Iris pigment epithelial cell (primary cell): Measurements from ENCODE around the gene SLC4A2.

Experiments
- DNase-seq: peaks from one replicate; pipeline ENCODE4 v3.0.0-alpha.2; 2011; ENCODE audit warnings: low read depth

The SLC4A2 gene

GRCh38 chr7:151045967-151046366 lies 13.4 kb upstream of the SLC4A2 start:
- DNase-seq: no peak

- no peak for DNase-seq
These were observed 12.5 kb upstream of the SLC4A2 start for GRCh38 chr7:151046603-151047573.

GRCh38 chr7:151047976-151048815 lies 11.2 kb upstream of the SLC4A2 start, which contains the start of gene ASIC3:
TSS of gene ASIC3 (plus strand) at chr7:151048531. CDS start at chr7:151048886, 355 bp downstream.
- no peak for DNase-seq

- DNase-seq: no peak
These were observed 10.4 kb upstream of the SLC4A2 start for GRCh38 chr7:151048911-151049463.

- peak; percentile 79 for DNase-seq
These were observed 8.3 kb upstream of the SLC4A2 start for GRCh38 chr7:151051108-151051507.

- DNase-seq: no peak
These were observed 6.3 kb upstream of the SLC4A2 start for GRCh38 chr7:151053096-151053495.

GRCh38 chr7:151053751-151054150 lies 5.6 kb upstream of the SLC4A2 start:
- no peak for DNase-seq

- no peak for DNase-seq
These were observed 3.1 kb upstream of the SLC4A2 start for GRCh38 chr7:151056283-151056665.

GRCh38 chr7:151056666-151057505 lies 2.5 kb upstream of the SLC4A2 start:
- no peak for DNase-seq

GRCh38 chr7:151057506-151057988 lies 1.8 kb upstream of the SLC4A2 start, which contains the start of gene CDK5:
TSS of gene CDK5 (minus strand) at chr7:151057897. CDS start at chr7:151057848, 49 bp downstream.
- no peak for DNase-seq

GRCh38 chr7:151057989-151058780 lies 1.2 kb upstream of the SLC4A2 start:
- DNase-seq: peak; percentile 100

GRCh38 chr7:151058781-151059366 lies 515 bp upstream of the SLC4A2 start:
- DNase-seq: peak; percentile 50

- no peak for DNase-seq
These were observed 675 bp downstream of the SLC4A2 start for GRCh38 chr7:151060113-151060415.

- DNase-seq: peak; percentile 41
These were observed 1.2 kb downstream of the SLC4A2 start for GRCh38 chr7:151060416-151061212.

- no peak for DNase-seq
These were observed 2.1 kb downstream of the SLC4A2 start for GRCh38 chr7:151061213-151062110.

GRCh38 chr7:151062111-151062398 lies 2.7 kb downstream of the SLC4A2 start:
- no peak for DNase-seq

- peak; percentile 86 for DNase-seq
These were observed 3.2 kb downstream of the SLC4A2 start for GRCh38 chr7:151062399-151063211.

- DNase-seq: peak; percentile 82
These were observed 3.8 kb downstream of the SLC4A2 start for GRCh38 chr7:151063212-151063561.
